Naive thymus-derived CD4-positive, alpha-beta T cell (primary cell): ENCODE results near the gene HHIPL2. TPM values are rescaled to one million over a fixed set of nuclear protein-coding genes. Genes with fewer than 3 reads are reported as not detected.

Experiments
- ATAC-seq: fragments of 150-1000 bp; cut with Tn5 transposase; 2 replicates; pipeline ENCODE4 v1.10.0; 2021; ENCODE audit warnings: mild to moderate bottlenecking, moderate library complexity
- CTCF ChIA-PET: fragments of 350-600 bp; sonication (Branson Sonifier 250); formaldehyde crosslinking; loops from one replicate; lab custom pipeline; 2021; ENCODE audit warnings: antibody characterized with exemption; lab: Charles Lee
- POLR2A ChIA-PET: fragments of 350-600 bp; sonication (Branson Sonifier 250); formaldehyde crosslinking; loops from one replicate; lab custom pipeline; 2021; ENCODE audit warnings: antibody characterized with exemption, inconsistent platforms; lab: Charles Lee
- DNase-seq, 9 donors: peaks; one replicate each; pipeline versions ENCODE4 v3.0.0 to v3.0.0-alpha.2; 2020 to 2022; ENCODE audit warnings: mixed read lengths in 1 of 9
- H3K27ac ChIP-seq: one replicate; pipeline ENCODE4 v1.7.0; 2013; ENCODE audit warnings: mild to moderate bottlenecking, low read depth, low read length, moderate library complexity
- H3K27me3 ChIP-seq, 2 donors: one replicate each; pipeline ENCODE4 v1.7.0; 2013; ENCODE audit warnings: low read length in 2 of 2, mild to moderate bottlenecking in 2 of 2, moderate library complexity in 2 of 2; ENCODE audit not compliant: control insufficient read depth in 2 of 2, insufficient read depth in 2 of 2
- H3K36me3 ChIP-seq, 3 experiments: 1 replicate in 2 of 3; 2 replicates in 1 of 3; pipeline ENCODE4 v1.7.0; 2013; ENCODE audit warnings: low read length in 3 of 3, mild to moderate bottlenecking in 3 of 3, moderate library complexity in 1 of 3; ENCODE audit not compliant: insufficient read depth in 3 of 3, control insufficient read depth in 2 of 3
- H3K4me1 ChIP-seq, 2 donors: one replicate each; pipeline ENCODE4 v1.7.0; 2013; ENCODE audit warnings: low read length in 2 of 2, mild to moderate bottlenecking in 2 of 2, moderate library complexity in 1 of 2; ENCODE audit not compliant: control insufficient read depth in 2 of 2, insufficient read depth in 2 of 2
- H3K4me3 ChIP-seq: 2 replicates; pipeline ENCODE4 v1.7.0; 2013; ENCODE audit warnings: mild to moderate bottlenecking, low read length
- H3K9me3 ChIP-seq, 3 experiments: 1 replicate in 2 of 3; 2 replicates in 1 of 3; pipeline ENCODE4 v1.7.0; 2013; ENCODE audit warnings: low read length in 3 of 3; ENCODE audit not compliant: control insufficient read depth in 2 of 3
- H3K27ac Mint-ChIP-seq, 9 donors: one replicate each; pipeline ENCODE4 v1.8.0; 2020 to 2022; ENCODE audit warnings: mixed read lengths in 9 of 9, mild to moderate bottlenecking in 8 of 9, moderate library complexity in 5 of 9, inconsistent platforms in 2 of 9
- H3K27me3 Mint-ChIP-seq, 5 donors: one replicate each; pipeline ENCODE4 v1.8.0; 2021 to 2022; ENCODE audit warnings: mixed read lengths in 5 of 5, mild to moderate bottlenecking in 1 of 5
- H3K36me3 Mint-ChIP-seq, 5 donors: one replicate each; pipeline ENCODE4 v1.8.0; 2020 to 2022; ENCODE audit warnings: mixed read lengths in 5 of 5, mild to moderate bottlenecking in 3 of 5, inconsistent platforms in 1 of 5
- H3K4me1 Mint-ChIP-seq, 7 donors: one replicate each; pipeline ENCODE4 v1.8.0; 2020 to 2022; ENCODE audit warnings: mixed read lengths in 7 of 7, mild to moderate bottlenecking in 3 of 7, inconsistent platforms in 1 of 7
- H3K4me3 Mint-ChIP-seq, 10 donors: one replicate each; pipeline ENCODE4 v1.8.0; 2020 to 2022; ENCODE audit warnings: mild to moderate bottlenecking in 10 of 10, mixed read lengths in 10 of 10, moderate library complexity in 6 of 10, inconsistent platforms in 2 of 10
- H3K9me3 Mint-ChIP-seq, 11 donors: one replicate each; pipeline ENCODE4 v1.8.0; 2020 to 2022; ENCODE audit warnings: mixed read lengths in 11 of 11, mild to moderate bottlenecking in 4 of 11, inconsistent platforms in 1 of 11, moderate library complexity in 1 of 11
- intact Hi-C, 2 donors: fragments of 100-400 bp; cut with micrococcal nuclease; formaldehyde crosslinking; loops; one replicate each; pipeline ENCODE4 v1.15.1; 2023
- polyA plus RNA-seq, 2 donors: library from polyadenylated mRNA; unstranded; fragments of 300-500 nt; fragmentation: Illumina TruSeq; gene quantifications; one replicate each; pipeline ENCODE4 v1.2.3, GENCODE V29; 2021
- total RNA-seq, 6 experiments: library from RNA in 5 of 6; stranded (reverse) in 5 of 6; gene quantifications; 1 replicate in 5 of 6; 2 replicates in 1 of 6; pipeline ENCODE4 v1.2.3 and lab custom pipeline; 2021 to 2026

Gene HHIPL2
- total and polyA plus RNA-seq, 7 experiments from 2014 or later = 0.17 to 0.98 (median 0.49) TPM; not detected in 2

DNA sequence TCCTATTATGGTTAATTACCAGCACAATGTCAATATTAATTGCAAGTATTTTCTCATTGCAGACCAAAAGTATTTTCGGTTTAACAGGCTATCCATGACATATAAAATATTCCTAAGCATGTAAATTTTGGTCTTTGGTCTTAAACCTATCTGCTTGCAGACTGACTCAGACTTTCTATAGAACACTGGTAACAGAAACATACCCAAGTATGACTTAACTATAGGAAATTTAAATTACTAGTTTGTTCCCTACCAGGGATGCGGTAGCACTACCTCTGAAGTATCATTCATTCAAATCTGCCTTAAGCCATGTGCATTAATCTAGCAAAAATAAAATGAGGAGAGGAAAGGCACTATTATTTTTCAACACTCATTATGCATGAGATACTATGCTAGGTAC is 38.9 kb upstream of the HHIPL2 start:
- peaks cover 8 to 43% (median 25%) of the 10 kb centered on the region in 5 donors for H3K36me3 Mint-ChIP-seq
- no peak overlapping the region for H3K27ac ChIP-seq
- no peak for DNase-seq
- peaks cover 6 to 18% of the 10 kb centered on the region in 2 donors for H3K4me1 ChIP-seq
- CTCF ChIA-PET = no interaction called here
- H3K4me3 Mint-ChIP-seq = peak overlapping the region in 1 of 10 donors; percentile 4
- ATAC-seq = no peak
- H3K27me3 ChIP-seq = no peaks in the 10 kb centered on the region
- H3K27me3 Mint-ChIP-seq = peaks cover 0 to 2% (median 0%) of the 10 kb centered on the region in 5 donors
- peaks cover 0 to 21% (median 6%) of the 10 kb centered on the region in 3 experiments for H3K36me3 ChIP-seq
- H3K4me3 ChIP-seq = no peak overlapping the region
- peak overlapping the region in 2 of 9 donors; percentile 5 to 21 for H3K27ac Mint-ChIP-seq
- no peaks in the 10 kb centered on the region for H3K9me3 ChIP-seq
- POLR2A ChIA-PET = no interaction called here
- H3K9me3 Mint-ChIP-seq = no peaks in the 10 kb centered on the region
- peaks cover 33 to 72% (median 53%) of the 10 kb centered on the region in 7 donors for H3K4me1 Mint-ChIP-seq
- intact Hi-C loops = no loop called here

DNA sequence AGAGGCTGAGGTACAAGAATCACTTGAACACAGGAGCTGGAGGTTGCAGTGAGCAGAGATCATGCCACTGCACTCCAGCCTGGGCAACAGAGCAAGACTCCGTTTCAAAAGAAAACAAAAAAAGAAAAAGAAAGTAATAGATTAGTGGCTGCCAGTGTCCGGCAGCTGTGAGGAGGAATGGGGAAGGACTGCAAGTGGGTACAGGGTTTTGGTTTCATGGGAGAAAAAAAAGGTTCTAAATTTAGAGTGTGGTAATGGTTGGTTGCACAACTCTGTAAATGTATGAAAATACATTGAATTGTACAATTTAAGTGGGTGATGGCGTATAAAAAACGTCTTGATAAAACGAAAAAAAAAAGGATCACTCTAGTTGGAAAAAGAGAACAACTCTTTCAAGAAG is 35.2 kb upstream of the HHIPL2 start:
- ATAC-seq (peak; percentile 40), DNase-seq (no peak)
- Histone ChIP-seq H3K4me1 (peaks cover 0 to under 1% of the 10 kb centered on the region in 2 donors), H3K9me3 (no peaks in the 10 kb centered on the region), H3K36me3 (peaks cover 0 to 21% (median 6%) of the 10 kb centered on the region in 3 experiments), H3K4me3 (no peak overlapping the region), H3K27me3 (no peaks in the 10 kb centered on the region), H3K27ac (no peak overlapping the region)
- POLR2A ChIA-PET = no interaction called here
- Mint-ChIP-seq H3K27ac (peak overlapping the region in 1 of 9 donors; percentile 22), H3K27me3 (no peaks in the 10 kb centered on the region), H3K9me3 (no peaks in the 10 kb centered on the region), H3K4me1 (peaks cover 16 to 43% (median 31%) of the 10 kb centered on the region in 7 donors), H3K4me3 (no peak overlapping the region), H3K36me3 (peaks cover 12 to 68% (median 37%) of the 10 kb centered on the region in 5 donors)
- CTCF ChIA-PET = no interaction called here
- intact Hi-C loops = no loop called here

DNA sequence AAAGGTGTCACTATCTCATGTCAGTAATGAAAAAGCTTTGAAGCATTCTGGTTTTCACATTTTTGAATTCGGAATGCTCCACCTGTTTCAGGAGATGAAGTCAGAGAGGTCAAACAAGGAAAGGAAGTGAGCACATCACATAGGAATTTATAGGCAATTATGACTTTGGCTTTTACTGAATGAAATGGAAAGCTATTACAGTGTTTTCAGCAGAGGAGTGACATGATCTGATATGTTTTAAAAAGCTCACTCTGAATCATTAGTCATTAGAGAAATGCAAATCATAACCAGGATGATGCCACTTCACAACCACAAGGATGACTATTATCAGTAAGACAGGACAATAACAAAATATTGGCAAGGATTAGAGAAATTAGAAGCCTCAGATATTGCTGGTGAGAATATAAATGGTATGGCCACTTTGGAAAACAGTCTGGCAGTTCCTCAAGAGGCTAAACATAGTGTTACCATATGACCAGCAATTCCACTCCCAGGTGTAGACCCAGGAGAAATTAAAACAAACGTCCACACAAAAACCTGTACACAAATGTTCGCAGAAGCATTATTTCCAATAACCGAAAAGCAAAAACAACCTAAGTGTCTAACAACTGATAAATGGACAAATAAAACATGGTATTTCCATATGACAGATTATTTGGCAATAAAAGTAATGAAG is 34.3 kb upstream of the HHIPL2 start:
- peaks cover 12 to 35% (median 24%) of the 10 kb centered on the region in 7 donors for H3K4me1 Mint-ChIP-seq
- POLR2A ChIA-PET = no interaction called here

DNA sequence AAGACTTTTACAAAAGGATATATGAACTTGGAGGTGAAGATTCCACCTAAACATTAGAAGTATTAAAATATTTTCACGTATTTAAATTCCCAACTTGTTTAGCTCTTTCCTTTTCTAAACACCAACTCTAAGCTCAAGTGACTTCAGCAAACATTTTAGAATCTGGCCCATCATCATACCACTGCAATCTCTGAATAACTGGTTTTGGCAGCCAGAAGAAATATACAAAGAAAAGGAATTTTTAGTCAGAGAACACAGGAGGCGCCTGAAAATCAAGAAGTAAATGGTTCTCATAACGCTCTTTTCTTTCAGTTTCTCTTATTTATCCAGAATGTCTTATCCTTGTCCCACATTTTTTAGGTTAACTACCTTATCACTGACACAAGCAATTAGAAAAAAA is 31.4 kb upstream of the HHIPL2 start:
- H3K27me3 Mint-ChIP-seq = no peaks in the 10 kb centered on the region

More for the DNA sequence above, 34.3 kb upstream of the HHIPL2 start:
- no peaks in the 10 kb centered on the region for H3K9me3 ChIP-seq
- Mint-ChIP-seq H3K4me3 (no peak overlapping the region), H3K27ac (no peak overlapping the region), H3K9me3 (no peaks in the 10 kb centered on the region), H3K36me3 (peaks cover 15 to 70% (median 43%) of the 10 kb centered on the region in 5 donors), H3K27me3 (no peaks in the 10 kb centered on the region)
- no peak overlapping the region for H3K27ac ChIP-seq
- no peaks in the 10 kb centered on the region for H3K27me3 ChIP-seq
- no peaks in the 10 kb centered on the region for H3K4me1 ChIP-seq
- no peak overlapping the region for H3K4me3 ChIP-seq
- peaks cover 0 to 26% (median 6%) of the 10 kb centered on the region in 3 experiments for H3K36me3 ChIP-seq
- ATAC-seq = no peak
- intact Hi-C loops = no loop called here
- CTCF ChIA-PET = no interaction called here
- no peak for DNase-seq

DNA sequence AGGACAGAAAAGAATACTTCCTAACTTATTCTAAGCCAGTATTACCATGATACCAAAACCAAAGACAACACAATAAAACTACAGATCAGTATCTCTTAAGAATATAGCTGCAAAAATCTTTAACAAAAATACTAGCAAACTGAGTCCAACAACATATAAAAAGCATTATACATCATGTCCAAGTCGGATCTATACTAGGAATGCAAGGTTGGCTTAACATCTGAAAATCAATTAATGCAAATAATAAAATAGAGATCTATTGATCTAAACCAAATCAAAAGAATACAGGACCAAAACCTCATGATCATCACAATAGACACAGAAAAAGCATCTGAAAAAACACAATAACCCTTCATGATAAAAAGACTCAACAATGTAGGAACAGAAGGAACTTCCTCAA is 22.9 kb upstream of the HHIPL2 start:
- no peak overlapping the region for H3K27ac ChIP-seq
- ATAC-seq (no peak), DNase-seq (no peak)
- Mint-ChIP-seq H3K9me3 (peaks cover 0 to 8% (median 0%) of the 10 kb centered on the region in 11 donors), H3K4me3 (no peak overlapping the region), H3K4me1 (peaks cover 2 to 30% (median 7%) of the 10 kb centered on the region in 7 donors), H3K36me3 (peaks cover 13 to 77% (median 52%) of the 10 kb centered on the region in 5 donors), H3K27me3 (no peaks in the 10 kb centered on the region), H3K27ac (no peak overlapping the region)
- CTCF ChIA-PET = interaction anchor here (0.7 to 0.8 kb wide), 2 partner anchors 64 to 114 kb away, joined by 3 to 5 read pairs; no protein-coding TSS in a partner anchor
- no peaks in the 10 kb centered on the region for H3K4me1 ChIP-seq
- intact Hi-C loops = no loop called here
- POLR2A ChIA-PET = interaction anchor here (0.8 kb wide), 1 partner anchor 19 kb away, joined by 3 read pairs; the partner anchor contains the start of gene TAF1A
- no peaks in the 10 kb centered on the region for H3K27me3 ChIP-seq
- H3K9me3 ChIP-seq = no peaks in the 10 kb centered on the region
- no peak overlapping the region for H3K4me3 ChIP-seq
- H3K36me3 ChIP-seq = peaks cover 7 to 9% (median 7%) of the 10 kb centered on the region in 3 experiments

More for the DNA sequence above, 31.4 kb upstream of the HHIPL2 start:
- no peak for ATAC-seq
- H3K9me3 Mint-ChIP-seq = no peaks in the 10 kb centered on the region
- DNase-seq = no peak
- no peak overlapping the region for H3K4me3 Mint-ChIP-seq
- peaks cover 2 to 23% (median 10%) of the 10 kb centered on the region in 7 donors for H3K4me1 Mint-ChIP-seq
- no peaks in the 10 kb centered on the region for H3K4me1 ChIP-seq
- H3K36me3 Mint-ChIP-seq = peaks cover 23 to 81% (median 55%) of the 10 kb centered on the region in 5 donors
- no peaks in the 10 kb centered on the region for H3K9me3 ChIP-seq
- H3K27ac Mint-ChIP-seq = no peak overlapping the region
- CTCF ChIA-PET = interaction anchor here (0.6 to 0.7 kb wide), 2 partner anchors 585 to 1854 kb away, joined by 3 read pairs; no protein-coding TSS in a partner anchor
- no peak overlapping the region for H3K4me3 ChIP-seq
- no peaks in the 10 kb centered on the region for H3K27me3 ChIP-seq
- H3K36me3 ChIP-seq = peaks cover 0 to 32% (median 6%) of the 10 kb centered on the region in 3 experiments
- intact Hi-C loops = no loop called here
- no peak overlapping the region for H3K27ac ChIP-seq
- POLR2A ChIA-PET = interaction anchor here (1.0 kb wide), 1 partner anchor 10 kb away, joined by 6 read pairs; the partner anchor contains the start of gene TAF1A

DNA sequence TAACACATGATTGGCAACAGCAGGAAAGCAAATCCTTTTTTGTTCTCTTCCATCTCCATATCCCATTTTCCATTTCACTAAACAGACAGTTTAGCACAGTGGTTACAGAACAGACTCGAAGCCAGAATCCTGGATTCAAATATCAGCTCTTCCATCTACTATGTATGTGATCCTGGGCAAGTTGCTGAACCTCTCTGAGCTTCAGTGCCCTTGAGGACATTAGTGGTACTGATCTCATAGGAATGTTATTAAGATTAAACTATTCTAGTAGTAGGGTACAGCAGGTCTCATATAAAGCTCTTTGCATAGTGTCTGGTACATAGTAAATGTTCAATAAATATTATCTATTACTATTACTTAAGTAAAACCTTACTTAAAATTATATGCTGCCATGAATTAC is 13.8 kb upstream of the HHIPL2 start:
- ChIA-PET POLR2A (interaction anchor here (1.1 kb wide), 1 partner anchor 28 kb away, joined by 3 read pairs; the partner anchor contains the start of gene TAF1A), CTCF (interaction anchor here (0.6 to 1.0 kb wide), 2 partner anchors 106 to 1924 kb away, joined by 3 read pairs; no protein-coding TSS in a partner anchor)
- peaks cover 0 to 6% (median 0%) of the 10 kb centered on the region in 7 donors for H3K4me1 Mint-ChIP-seq

More for the DNA sequence above, 13.8 kb upstream of the HHIPL2 start:
- H3K9me3 ChIP-seq = no peaks in the 10 kb centered on the region
- no peaks in the 10 kb centered on the region for H3K27me3 ChIP-seq
- no peak overlapping the region for H3K4me3 Mint-ChIP-seq
- H3K36me3 ChIP-seq = peaks cover 0 to 36% (median 12%) of the 10 kb centered on the region in 3 experiments
- H3K27ac Mint-ChIP-seq = peak overlapping the region in 1 of 9 donors; percentile 33
- peaks cover 3 to 47% (median 8%) of the 10 kb centered on the region in 5 donors for H3K36me3 Mint-ChIP-seq
- H3K27me3 Mint-ChIP-seq = no peaks in the 10 kb centered on the region
- DNase-seq = no peak
- H3K4me1 ChIP-seq = no peaks in the 10 kb centered on the region
- intact Hi-C loops = no loop called here
- H3K9me3 Mint-ChIP-seq = no peaks in the 10 kb centered on the region
- no peak for ATAC-seq
- H3K4me3 ChIP-seq = no peak overlapping the region
- no peak overlapping the region for H3K27ac ChIP-seq
